DMS53 treated with DMSO at 0.1 percent for 48 hours (cell line): ENCODE data around the gene BCKDHB.

Experiments
- DNase-seq: peaks from one replicate; lab custom pipeline; 2025; ENCODE audit not compliant: unreplicated experiment; lab: John Stamatoyannopoulos, UW

Gene BCKDHB

GRCh38 chr6:80328652-80329051 is 222.2 kb downstream of the BCKDHB start:
- DNase-seq = no peak

- no peak for DNase-seq
These were observed 223.0 kb downstream of the BCKDHB start for GRCh38 chr6:80329496-80329895.

- DNase-seq = no peak
These were observed 224.5 kb downstream of the BCKDHB start for GRCh38 chr6:80330961-80331360.

- no peak for DNase-seq
These were observed 225.1 kb downstream of the BCKDHB start for GRCh38 chr6:80331522-80331921.

GRCh38 chr6:80331974-80332373 is 225.5 kb downstream of the BCKDHB start:
- DNase-seq = no peak

GRCh38 chr6:80333342-80333741 is 226.9 kb downstream of the BCKDHB start:
- no peak for DNase-seq

- no peak for DNase-seq
These were observed 228.7 kb downstream of the BCKDHB start for GRCh38 chr6:80335121-80335531.

GRCh38 chr6:80336911-80337310 is 230.4 kb downstream of the BCKDHB start:
- no peak for DNase-seq

- DNase-seq = no peak
These were observed 231.8 kb downstream of the BCKDHB start for GRCh38 chr6:80338201-80338836.

- no peak for DNase-seq
These were observed 232.9 kb downstream of the BCKDHB start for GRCh38 chr6:80339421-80339820.

- no peak for DNase-seq
These were observed 233.8 kb downstream of the BCKDHB start for GRCh38 chr6:80340280-80340679.

GRCh38 chr6:80340686-80341085 is 234.2 kb downstream of the BCKDHB start:
- no peak for DNase-seq

GRCh38 chr6:80341330-80341729 is 234.9 kb downstream of the BCKDHB start:
- no peak for DNase-seq

GRCh38 chr6:80343511-80343910 is 237.0 kb downstream of the BCKDHB start:
- no peak for DNase-seq

- DNase-seq = no peak
These were observed 240.6 kb downstream of the BCKDHB start for GRCh38 chr6:80347101-80347500.

GRCh38 chr6:80348263-80348662 is 241.8 kb downstream of the BCKDHB start:
- no peak for DNase-seq

- no peak for DNase-seq
These were observed 249.5 kb downstream of the BCKDHB start for GRCh38 chr6:80356000-80356399.

GRCh38 chr6:80356545-80356944 is 250.1 kb downstream of the BCKDHB start:
- no peak for DNase-seq

GRCh38 chr6:80357081-80357480 is 250.6 kb downstream of the BCKDHB start:
- no peak for DNase-seq

- DNase-seq = no peak
These were observed 251.2 kb downstream of the BCKDHB start for GRCh38 chr6:80357674-80358073.

GRCh38 chr6:80363501-80364122 is 257.1 kb downstream of the BCKDHB start:
- no peak for DNase-seq

GRCh38 chr6:80364149-80364548 is 257.7 kb downstream of the BCKDHB start:
- no peak for DNase-seq

- DNase-seq = no peak
These were observed 259.6 kb downstream of the BCKDHB start for GRCh38 chr6:80366051-80366450.
